Measurements from ENCODE around the gene CAP1. TPM values are rescaled to one million over a fixed set of nuclear protein-coding genes. Genes with fewer than 3 reads are reported as not detected.

CAP1 gene
- total RNA-seq, 2 experiments from 2014 or later, result 121 to 126 TPM

GRCh38 chr1:40094466-40095110, 54.1 kb downstream of the CAP1 start:
- no peaks in the 10 kb centered on the region for H3K27me3 ChIP-seq (ENCODE audit: control insufficient read depth in 1 of 2, insufficient read depth in 2 of 2, low read length in 2 of 2)
- ChIA-PET CTCF (no interaction called here), POLR2A (no interaction called here)
- no peak overlapping the region for H3K4me3 Mint-ChIP-seq
- intact Hi-C loops (cut with DNase I, micrococcal nuclease), result no loop called here
- peaks cover 57% of the 10 kb centered on the region for H3K36me3 Mint-ChIP-seq (ENCODE audit: low read depth)
- ATAC-seq (ENCODE audit: poor library complexity) (no peak), DNase-seq (peak in 1 of 14 experiments; percentile 19)
- peak overlapping the region; percentile 10 for H3K27ac Mint-ChIP-seq
- no peak for TF ChIP-seq CTCF (IDR thresholded peaks at IDR 0.05)
- H3K36me3 ChIP-seq (ENCODE audit: insufficient read depth, low read length), result peaks cover 22% of the 10 kb centered on the region
- H3K27me3 Mint-ChIP-seq, result peaks cover 3% of the 10 kb centered on the region
- peaks cover 17% of the 10 kb centered on the region for H3K4me1 ChIP-seq (ENCODE audit: insufficient read depth, low read length)
- no peaks in the 10 kb centered on the region for H3K9me3 Mint-ChIP-seq
- no peak overlapping the region for H3K27ac ChIP-seq (ENCODE audit: low read depth in 1 of 2, low read length in 2 of 2)
- peaks cover 39% of the 10 kb centered on the region for H3K4me1 Mint-ChIP-seq (ENCODE audit: low read depth)
- no peaks in the 10 kb centered on the region for H3K9me3 ChIP-seq (ENCODE audit: control insufficient read depth in 1 of 2, insufficient read depth in 1 of 2, low read length in 2 of 2)
- H3K4me3 ChIP-seq (ENCODE audit: low read length), result no peak overlapping the region

DNA sequence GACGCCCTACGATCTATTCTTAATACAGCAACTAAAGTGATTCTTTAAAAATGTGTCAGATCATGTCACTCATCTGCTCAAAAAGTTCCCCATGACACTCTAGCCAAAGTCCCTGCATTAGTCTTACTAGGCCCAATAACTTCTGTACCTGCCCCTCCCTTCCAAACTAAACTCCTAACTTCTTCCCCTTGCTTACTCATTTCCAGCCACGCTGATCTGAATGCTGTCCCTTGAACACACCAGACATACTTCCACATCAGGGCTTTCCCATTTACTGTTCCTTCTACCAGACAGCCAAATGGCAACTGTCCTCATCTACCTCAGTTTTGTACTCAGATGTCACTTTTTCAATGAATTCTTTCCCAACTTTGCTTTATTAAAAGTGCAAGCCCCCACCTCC, 55.3 kb downstream of the CAP1 start:
- Mint-ChIP-seq H3K27ac (peak overlapping the region; percentile 10), H3K4me1 (ENCODE audit: low read depth) (peaks cover 39% of the 10 kb centered on the region), H3K9me3 (no peaks in the 10 kb centered on the region), H3K36me3 (ENCODE audit: low read depth) (peaks cover 45% of the 10 kb centered on the region), H3K4me3 (peak overlapping the region; percentile 54), H3K27me3 (peaks cover 3% of the 10 kb centered on the region)
- no peak for TF ChIP-seq CTCF (IDR thresholded peaks at IDR 0.05)
- H3K27ac ChIP-seq (ENCODE audit: low read depth in 1 of 2, low read length in 2 of 2), result no peak overlapping the region
- peak in 2 of 14 experiments; percentile 40 to 49 for DNase-seq
- intact Hi-C loops (cut with DNase I, micrococcal nuclease), result no loop called here
- ChIA-PET CTCF (interaction anchor here (2.1 kb wide), 1 partner anchor 243 kb away, joined by 8 read pairs; no protein-coding TSS in a partner anchor), POLR2A (no interaction called here)
- H3K4me1 ChIP-seq (ENCODE audit: insufficient read depth, low read length), result peaks cover 17% of the 10 kb centered on the region
- H3K27me3 ChIP-seq (ENCODE audit: control insufficient read depth in 1 of 2, insufficient read depth in 2 of 2, low read length in 2 of 2), result no peaks in the 10 kb centered on the region
- H3K4me3 ChIP-seq (ENCODE audit: low read length), result no peak overlapping the region
- no peaks in the 10 kb centered on the region for H3K9me3 ChIP-seq (ENCODE audit: control insufficient read depth in 1 of 2, insufficient read depth in 1 of 2, low read length in 2 of 2)
- no peak for ATAC-seq (ENCODE audit: poor library complexity)
- H3K36me3 ChIP-seq (ENCODE audit: insufficient read depth, low read length), result peaks cover 11% of the 10 kb centered on the region

DNA sequence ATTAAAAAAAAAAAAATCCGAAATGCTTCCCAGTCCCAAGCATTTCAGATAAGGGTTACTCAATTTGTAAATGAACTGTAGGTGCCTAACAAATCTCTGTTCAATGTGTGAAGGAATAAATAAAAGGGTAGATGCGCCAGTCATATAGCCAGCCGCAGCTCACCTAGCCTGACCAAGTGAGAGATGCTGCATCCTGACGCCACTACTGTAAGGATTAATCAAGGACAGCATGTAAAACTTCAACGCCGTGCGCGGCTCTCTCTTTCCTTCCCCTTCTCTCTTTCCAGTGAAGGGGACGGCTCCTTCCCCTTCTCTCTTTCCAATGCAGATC, 56.1 kb downstream of the CAP1 start:
- ATAC-seq (ENCODE audit: poor library complexity) (peak; percentile 32), DNase-seq (peak in 1 of 14 experiments; percentile 18)
- peak overlapping the region; percentile 96 for H3K4me3 Mint-ChIP-seq
- TF ChIP-seq CTCF (IDR thresholded peaks at IDR 0.05), result no peak
- H3K27ac ChIP-seq (ENCODE audit: low read depth in 1 of 2, low read length in 2 of 2), result peak overlapping the region in 1 of 2 donors; percentile 44
- H3K36me3 ChIP-seq (ENCODE audit: insufficient read depth, low read length), result peaks cover 4% of the 10 kb centered on the region
- H3K4me1 ChIP-seq (ENCODE audit: insufficient read depth, low read length), result peaks cover 17% of the 10 kb centered on the region
- H3K9me3 Mint-ChIP-seq, result no peaks in the 10 kb centered on the region
- intact Hi-C loops (cut with DNase I, micrococcal nuclease), result no loop called here
- H3K27me3 Mint-ChIP-seq, result peaks cover 5% of the 10 kb centered on the region
- peak overlapping the region; percentile 96 for H3K27ac Mint-ChIP-seq
- ChIA-PET CTCF (interaction anchor here (1.2 to 2.1 kb wide), 3 partner anchors 10 to 242 kb away, joined by 3 to 8 read pairs (median 3); no protein-coding TSS in a partner anchor), POLR2A (interaction anchor here (1.0 kb wide), 1 partner anchor 65 kb away, joined by 3 read pairs; the partner anchor contains the start of gene RLF)
- H3K4me1 Mint-ChIP-seq (ENCODE audit: low read depth), result peaks cover 39% of the 10 kb centered on the region
- peaks cover 37% of the 10 kb centered on the region for H3K36me3 Mint-ChIP-seq (ENCODE audit: low read depth)
- H3K27me3 ChIP-seq (ENCODE audit: control insufficient read depth in 1 of 2, insufficient read depth in 2 of 2, low read length in 2 of 2), result no peaks in the 10 kb centered on the region
- H3K9me3 ChIP-seq (ENCODE audit: control insufficient read depth in 1 of 2, insufficient read depth in 1 of 2, low read length in 2 of 2), result no peaks in the 10 kb centered on the region
- H3K4me3 ChIP-seq (ENCODE audit: low read length), result peak overlapping the region; percentile 82

Data from CD4-positive, alpha-beta T cell (primary cell).